NCI-H82 treated with DMSO at 0.1 percent for 48 hours (cell line): ENCODE results near the gene ABCD1.
"Not testable (repeated sequence)": the region's sequence is repeated elsewhere in the genome, so short reads cannot be mapped to it uniquely, and the experiment has no call there.

Source experiments
- DNase-seq: peaks from one replicate; lab custom pipeline; 2025; ENCODE audit not compliant: unreplicated experiment; lab: John Stamatoyannopoulos, UW

The ABCD1 gene

DNA sequence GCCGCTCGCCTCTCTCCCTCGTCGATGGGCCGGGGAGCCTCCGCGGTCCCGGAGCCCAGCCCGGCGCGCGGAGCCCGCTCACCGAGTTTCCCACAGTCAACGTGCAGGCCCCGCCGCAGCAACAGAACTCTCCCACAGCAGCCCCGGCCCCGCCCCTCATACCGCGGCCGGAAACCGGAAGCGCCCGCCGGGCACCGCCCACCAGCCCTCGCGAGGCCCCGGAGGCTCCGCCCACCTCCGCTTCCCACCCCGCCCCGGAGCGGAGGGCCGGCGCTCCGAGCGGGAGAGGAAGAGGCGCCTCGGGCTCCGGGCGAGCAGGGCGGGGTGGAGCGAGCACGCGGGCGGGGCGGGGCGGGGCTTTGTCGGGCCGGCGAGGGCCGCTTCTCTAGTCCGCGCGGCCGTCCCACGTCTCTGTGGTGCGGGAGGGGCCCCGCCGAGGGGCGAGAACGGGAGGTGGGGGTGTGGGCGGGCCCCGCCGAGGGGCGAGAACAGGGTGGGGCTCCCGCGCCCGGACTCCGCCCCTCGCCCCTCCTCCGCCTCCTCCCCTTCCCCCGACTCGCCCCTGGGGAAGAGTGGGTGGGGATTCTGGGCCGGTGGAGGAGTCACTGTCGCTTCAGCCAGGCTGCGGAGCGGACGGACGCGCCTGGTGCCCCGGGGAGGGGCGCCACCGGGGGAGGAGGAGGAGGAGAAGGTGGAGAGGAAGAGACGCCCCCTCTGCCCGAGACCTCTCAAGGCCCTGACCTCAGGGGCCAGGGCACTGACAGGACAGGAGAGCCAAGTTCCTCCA, at the start of gene ABCD1, which contains the start of gene BCAP31:
Gene ABCD1, plus strand, starts transcription at position 605 of the 787 bp plus-strand sequence. CDS start 411 bp downstream, outside the sequence.
Gene BCAP31, minus strand, starts transcription at position 136 of the 787 bp plus-strand sequence. CDS start 1,143 bp downstream, outside the sequence.
- peak; percentile 73 for DNase-seq

DNA sequence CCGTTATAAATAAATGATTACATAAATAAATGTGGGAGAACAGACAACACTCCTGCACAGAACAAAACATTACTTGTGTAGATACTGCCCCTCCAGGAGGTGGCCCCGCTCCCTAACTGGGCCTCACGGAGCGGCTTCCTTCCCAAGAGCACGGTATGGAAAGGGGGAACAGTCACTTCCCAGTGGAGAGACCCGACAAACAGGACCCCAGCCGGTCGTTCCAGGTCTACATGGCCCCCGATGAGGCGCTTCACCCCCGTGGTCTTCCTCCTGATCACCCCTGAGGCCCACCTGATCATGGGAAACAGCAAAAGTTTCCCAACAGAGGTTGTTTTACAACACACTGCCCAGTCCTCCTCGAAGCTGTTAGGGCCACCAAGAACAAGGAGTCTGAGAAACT, 43.5 kb upstream of the ABCD1 start:
- no peak for DNase-seq

GRCh38 chrX:153683486-153683885, 41.2 kb upstream of the ABCD1 start:
- not testable (repeated sequence) for DNase-seq

- peak; percentile 7 for DNase-seq
Observed at GRCh38 chrX:153684467-153685155, 40.0 kb upstream of the ABCD1 start.

- no peak for DNase-seq
Observed at GRCh38 chrX:153685156-153685536, 39.5 kb upstream of the ABCD1 start.

GRCh38 chrX:153685751-153686696, 38.6 kb upstream of the ABCD1 start:
- no peak for DNase-seq

- DNase-seq: peak; percentile 42
Observed at GRCh38 chrX:153686711-153687110, 37.9 kb upstream of the ABCD1 start.

GRCh38 chrX:153687121-153688039, 37.3 kb upstream of the ABCD1 start, which contains the start of gene SLC6A8:
Gene SLC6A8 (plus strand): TSS chrX:153687926. CDS start chrX:153688575, 649 bp downstream.
- DNase-seq: peak; percentile 47

DNA sequence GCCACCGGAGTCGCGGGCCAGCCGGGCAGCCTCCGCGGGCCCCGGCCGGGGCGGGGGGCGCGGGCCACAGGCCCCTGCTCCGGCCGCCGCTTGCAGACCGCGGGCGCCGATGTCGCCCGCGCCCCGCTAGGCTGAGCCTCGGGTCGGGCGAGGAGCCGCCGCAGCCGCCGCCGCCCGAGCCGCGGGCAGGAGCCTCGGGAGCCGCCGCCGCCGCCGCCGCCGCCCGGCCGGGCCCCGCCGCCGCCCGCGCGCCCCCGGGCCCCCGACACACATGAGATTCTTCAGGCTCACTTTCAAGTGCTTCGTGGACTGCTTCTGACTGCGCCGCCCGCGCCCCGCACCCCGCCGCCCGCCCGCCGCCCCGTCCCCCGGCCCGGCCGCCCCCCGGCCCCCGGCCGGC, 36.6 kb upstream of the ABCD1 start:
- no peak for DNase-seq

DNA sequence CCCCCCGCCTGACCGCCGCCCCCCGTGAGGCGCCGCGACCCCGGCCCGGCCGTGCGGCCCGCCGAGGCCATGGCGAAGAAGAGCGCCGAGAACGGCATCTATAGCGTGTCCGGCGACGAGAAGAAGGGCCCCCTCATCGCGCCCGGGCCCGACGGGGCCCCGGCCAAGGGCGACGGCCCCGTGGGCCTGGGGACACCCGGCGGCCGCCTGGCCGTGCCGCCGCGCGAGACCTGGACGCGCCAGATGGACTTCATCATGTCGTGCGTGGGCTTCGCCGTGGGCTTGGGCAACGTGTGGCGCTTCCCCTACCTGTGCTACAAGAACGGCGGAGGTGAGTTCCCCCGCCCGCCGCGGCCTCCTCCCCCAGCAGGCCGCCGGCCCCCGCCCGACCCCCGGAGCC, 36.1 kb upstream of the ABCD1 start:
- DNase-seq: no peak

- no peak for DNase-seq
Observed at GRCh38 chrX:153688911-153689590, 35.6 kb upstream of the ABCD1 start.

GRCh38 chrX:153689654-153690465, 34.8 kb upstream of the ABCD1 start:
- DNase-seq: no peak

DNA sequence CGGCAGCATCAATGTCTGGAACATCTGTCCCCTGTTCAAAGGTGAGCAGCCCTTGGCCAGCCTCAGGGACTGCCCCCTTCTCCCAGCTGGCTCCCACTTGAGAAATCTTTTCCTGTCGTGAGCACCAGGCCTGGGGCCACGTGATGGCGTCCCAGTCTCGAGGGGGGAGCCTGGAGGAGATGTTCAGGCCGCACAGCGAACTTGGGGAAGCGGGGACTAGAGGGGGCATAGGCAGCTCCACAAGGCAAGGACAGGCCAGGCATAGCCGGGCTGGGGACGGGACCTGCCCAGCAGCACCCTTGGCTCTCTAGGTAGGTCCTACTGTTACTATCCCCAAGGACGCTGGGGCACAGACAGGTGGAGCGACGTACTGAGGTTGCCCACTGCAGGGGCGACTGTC, 34.2 kb upstream of the ABCD1 start:
- no peak for DNase-seq

DNA sequence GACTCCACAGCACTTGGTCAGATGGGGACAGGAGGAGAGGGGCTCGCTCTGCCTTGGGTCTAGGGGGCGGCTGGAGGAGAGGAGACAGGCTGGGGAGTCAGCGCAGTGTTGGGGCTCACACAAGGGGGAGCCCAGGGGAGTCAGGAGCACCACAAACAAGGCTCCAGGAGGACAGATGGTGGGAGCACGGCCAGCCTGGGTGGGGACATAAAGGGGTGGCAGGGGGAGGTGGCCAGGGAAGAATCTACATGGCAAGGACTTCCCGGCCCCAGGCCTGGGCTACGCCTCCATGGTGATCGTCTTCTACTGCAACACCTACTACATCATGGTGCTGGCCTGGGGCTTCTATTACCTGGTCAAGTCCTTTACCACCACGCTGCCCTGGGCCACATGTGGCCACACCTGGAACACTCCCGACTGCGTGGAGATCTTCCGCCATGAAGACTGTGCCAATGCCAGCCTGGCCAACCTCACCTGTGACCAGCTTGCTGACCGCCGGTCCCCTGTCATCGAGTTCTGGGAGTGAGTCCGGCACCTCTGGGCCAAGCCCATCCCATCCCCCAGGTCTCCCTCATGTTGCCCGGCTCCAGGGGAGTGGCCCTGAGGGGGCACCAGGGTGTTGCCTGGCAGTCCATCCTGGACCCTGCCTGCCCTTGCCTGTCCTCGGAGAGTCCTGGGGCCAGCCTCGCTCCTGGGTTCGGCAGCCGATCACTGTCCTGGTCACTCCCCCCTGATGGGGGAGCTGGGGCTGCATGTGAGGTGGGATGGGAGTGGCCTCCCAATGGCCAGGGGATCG, 33.4 kb upstream of the ABCD1 start:
- DNase-seq: not testable (repeated sequence)

DNA sequence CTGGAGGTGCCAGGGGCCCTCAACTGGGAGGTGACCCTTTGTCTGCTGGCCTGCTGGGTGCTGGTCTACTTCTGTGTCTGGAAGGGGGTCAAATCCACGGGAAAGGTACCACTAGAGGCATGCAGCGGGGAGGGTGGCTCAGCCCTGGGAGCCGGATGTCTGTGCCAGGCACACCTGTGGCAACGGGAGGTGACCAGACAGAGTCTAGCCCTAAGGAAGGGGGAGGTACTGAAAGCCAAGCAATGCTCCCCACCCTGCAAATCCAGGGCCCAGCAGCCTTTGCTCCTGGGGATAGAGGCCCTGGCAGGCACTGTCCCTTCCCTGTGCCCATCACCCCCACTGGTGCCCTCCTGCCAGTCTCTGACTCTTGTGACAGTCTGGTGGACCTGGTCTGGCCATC, 32.7 kb upstream of the ABCD1 start:
- DNase-seq: no peak

DNA sequence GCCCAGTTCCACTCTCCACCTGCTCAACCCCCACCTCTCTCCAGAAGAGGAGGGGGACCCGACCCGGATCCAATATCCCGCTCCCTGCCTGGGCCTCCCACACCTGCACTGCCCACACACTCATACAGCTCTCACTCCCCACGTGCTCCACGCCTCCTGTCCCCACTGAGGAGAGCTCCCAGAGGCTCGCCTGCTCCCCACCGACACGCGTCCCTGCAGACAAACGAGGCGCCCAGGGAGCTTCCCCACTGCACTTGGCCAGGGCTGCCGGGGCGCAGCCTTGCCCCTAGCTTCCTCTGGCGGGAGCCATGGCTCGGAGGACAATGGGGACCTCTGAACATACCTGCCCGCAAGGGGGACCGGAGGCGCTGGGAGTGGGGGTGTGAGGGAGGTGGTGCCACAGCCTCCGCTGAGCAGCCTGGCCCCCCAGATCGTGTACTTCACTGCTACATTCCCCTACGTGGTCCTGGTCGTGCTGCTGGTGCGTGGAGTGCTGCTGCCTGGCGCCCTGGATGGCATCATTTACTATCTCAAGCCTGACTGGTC, 32.0 kb upstream of the ABCD1 start:
- DNase-seq: no peak
